ENCODE data around the gene DCC.
A peak's percentile ranks its signal among the peaks of the same experiment; 100 is the strongest.

GRCh38 chr18:53153281-53153680 lies 813.3 kb downstream of the DCC start:
- TF ChIP-seq EZH2 (IDR thresholded peaks at IDR 0.05; ENCODE audit: low read depth, unreplicated experiment) (no peak), EZH2phosphoT487 (IDR thresholded peaks at IDR 0.05; ENCODE audit: unreplicated experiment) (no peak), REST (IDR thresholded peaks at IDR 0.05; ENCODE audit: unreplicated experiment) (no peak), POLR2AphosphoS5 (IDR thresholded peaks at IDR 0.05; ENCODE audit: low read depth) (no peak), ZNF331 (CRISPR knock-in tag; IDR thresholded peaks at IDR 0.05; ENCODE audit: low read depth) (no peak), ZNF114 (CRISPR knock-in tag; IDR thresholded peaks at IDR 0.05) (no peak), JUNB (IDR thresholded peaks at IDR 0.05; ENCODE audit: unreplicated experiment) (no peak), NANOG (IDR thresholded peaks at IDR 0.05; ENCODE audit: borderline replicate concordance) (no peak), CREB1 (CRISPR knock-in tag; IDR thresholded peaks at IDR 0.05; ENCODE audit: low read depth) (no peak), STAT1 (IDR thresholded peaks at IDR 0.05; ENCODE audit: unreplicated experiment) (no peak)
- TF ChIP-seq, protein P1, sequence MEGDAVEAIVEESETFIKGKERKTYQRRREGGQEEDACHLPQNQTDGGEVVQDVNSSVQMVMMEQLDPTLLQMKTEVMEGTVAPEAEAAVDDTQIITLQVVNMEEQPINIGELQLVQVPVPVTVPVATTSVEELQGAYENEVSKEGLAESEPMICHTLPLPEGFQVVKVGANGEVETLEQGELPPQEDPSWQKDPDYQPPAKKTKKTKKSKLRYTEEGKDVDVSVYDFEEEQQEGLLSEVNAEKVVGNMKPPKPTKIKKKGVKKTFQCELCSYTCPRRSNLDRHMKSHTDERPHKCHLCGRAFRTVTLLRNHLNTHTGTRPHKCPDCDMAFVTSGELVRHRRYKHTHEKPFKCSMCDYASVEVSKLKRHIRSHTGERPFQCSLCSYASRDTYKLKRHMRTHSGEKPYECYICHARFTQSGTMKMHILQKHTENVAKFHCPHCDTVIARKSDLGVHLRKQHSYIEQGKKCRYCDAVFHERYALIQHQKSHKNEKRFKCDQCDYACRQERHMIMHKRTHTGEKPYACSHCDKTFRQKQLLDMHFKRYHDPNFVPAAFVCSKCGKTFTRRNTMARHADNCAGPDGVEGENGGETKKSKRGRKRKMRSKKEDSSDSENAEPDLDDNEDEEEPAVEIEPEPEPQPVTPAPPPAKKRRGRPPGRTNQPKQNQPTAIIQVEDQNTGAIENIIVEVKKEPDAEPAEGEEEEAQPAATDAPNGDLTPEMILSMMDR (conservative IDR thresholded peaks at IDR 0.05; ENCODE audit: low read depth in 2 of 2), result peak; percentile 72 to 76
- TF ChIP-seq, protein P2, sequence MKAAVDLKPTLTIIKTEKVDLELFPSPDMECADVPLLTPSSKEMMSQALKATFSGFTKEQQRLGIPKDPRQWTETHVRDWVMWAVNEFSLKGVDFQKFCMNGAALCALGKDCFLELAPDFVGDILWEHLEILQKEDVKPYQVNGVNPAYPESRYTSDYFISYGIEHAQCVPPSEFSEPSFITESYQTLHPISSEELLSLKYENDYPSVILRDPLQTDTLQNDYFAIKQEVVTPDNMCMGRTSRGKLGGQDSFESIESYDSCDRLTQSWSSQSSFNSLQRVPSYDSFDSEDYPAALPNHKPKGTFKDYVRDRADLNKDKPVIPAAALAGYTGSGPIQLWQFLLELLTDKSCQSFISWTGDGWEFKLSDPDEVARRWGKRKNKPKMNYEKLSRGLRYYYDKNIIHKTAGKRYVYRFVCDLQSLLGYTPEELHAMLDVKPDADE (IDR thresholded peaks at IDR 0.05), result no peak

All from GM23338 (cell line).